GDM1 (cell line): ENCODE measurements around the gene KXD1.
A peak's percentile ranks its signal among the peaks of the same experiment; 100 is the strongest.
"Not testable (repeated sequence)": the region's sequence is repeated elsewhere in the genome, so short reads cannot be mapped to it uniquely, and the experiment has no call there.

Source experiments
- DNase-seq: peaks from one replicate; lab custom pipeline; 2025; lab: John Stamatoyannopoulos, UW

Gene KXD1

GRCh38 chr19:18557411-18558201, at the start of gene KXD1:
Gene KXD1 (plus strand): TSS chr19:18557870. CDS start chr19:18562057, 4,187 bp downstream.
- DNase-seq = peak; percentile 97

GRCh38 chr19:18508585-18508984, 49.1 kb upstream of the KXD1 start:
- no peak for DNase-seq

GRCh38 chr19:18510216-18510615, 47.5 kb upstream of the KXD1 start:
- no peak for DNase-seq

- no peak for DNase-seq
Observed at GRCh38 chr19:18513868-18514267, 43.8 kb upstream of the KXD1 start.

- DNase-seq = no peak
Observed at GRCh38 chr19:18514800-18515682, 42.6 kb upstream of the KXD1 start.

- no peak for DNase-seq
Observed at GRCh38 chr19:18515959-18516358, 41.7 kb upstream of the KXD1 start.

GRCh38 chr19:18517606-18518005, 40.1 kb upstream of the KXD1 start:
- DNase-seq = no peak

- no peak for DNase-seq
Observed at GRCh38 chr19:18518639-18519038, 39.0 kb upstream of the KXD1 start.

GRCh38 chr19:18519962-18520847, 37.5 kb upstream of the KXD1 start:
- peak; percentile 13 for DNase-seq

- DNase-seq = no peak
Observed at GRCh38 chr19:18520848-18521691, 36.6 kb upstream of the KXD1 start.

GRCh38 chr19:18521692-18522123, 36.0 kb upstream of the KXD1 start, which contains the start of gene ELL:
Gene ELL (minus strand): TSS chr19:18522070. CDS start chr19:18522055, 15 bp downstream.
- no peak for DNase-seq

GRCh38 chr19:18522124-18522861, 35.4 kb upstream of the KXD1 start:
- peak; percentile 100 for DNase-seq

GRCh38 chr19:18522862-18523440, 34.7 kb upstream of the KXD1 start:
- not testable (repeated sequence) for DNase-seq

GRCh38 chr19:18523841-18524240, 33.8 kb upstream of the KXD1 start:
- no peak for DNase-seq

- no peak for DNase-seq
Observed at GRCh38 chr19:18526316-18526715, 31.4 kb upstream of the KXD1 start.

- DNase-seq = no peak
Observed at GRCh38 chr19:18529782-18530181, 27.9 kb upstream of the KXD1 start.

GRCh38 chr19:18531485-18531884, 26.2 kb upstream of the KXD1 start:
- no peak for DNase-seq

GRCh38 chr19:18532168-18532890, 25.3 kb upstream of the KXD1 start:
- DNase-seq = no peak

- DNase-seq = no peak
Observed at GRCh38 chr19:18533058-18533457, 24.6 kb upstream of the KXD1 start.
